GM18909 (cell line): Measurements from ENCODE around the gene SLC2A10.
A peak's percentile ranks its signal among the peaks of the same experiment; 100 is the strongest.

ENCODE experiments used
- ATAC-seq: cut with Tn5 transposase; IDR thresholded peaks from one replicate; pipeline ENCODE4 v1.9.1; 2021; ENCODE audit warnings: mild to moderate bottlenecking; ENCODE audit not compliant: unreplicated experiment, poor library complexity

Gene SLC2A10

GRCh38 chr20:46681032-46681854 is 28.2 kb upstream of the SLC2A10 start:
- no peak for ATAC-seq

GRCh38 chr20:46682063-46682821 is 27.2 kb upstream of the SLC2A10 start:
- no peak for ATAC-seq

- no peak for ATAC-seq
These were observed 26.3 kb upstream of the SLC2A10 start for GRCh38 chr20:46683011-46683667.

GRCh38 chr20:46683668-46683938 is 25.8 kb upstream of the SLC2A10 start:
- ATAC-seq: no peak

- ATAC-seq: no peak
These were observed 25.3 kb upstream of the SLC2A10 start for GRCh38 chr20:46683939-46684750.

- ATAC-seq: no peak
These were observed 21.0 kb upstream of the SLC2A10 start for GRCh38 chr20:46688151-46689081.

- peak; percentile 93 for ATAC-seq
These were observed 20.2 kb upstream of the SLC2A10 start, which contains the start of gene TP53RK for GRCh38 chr20:46689082-46689753. Gene TP53RK (minus strand): TSS chr20:46689444. CDS start chr20:46689414, 30 bp downstream.

GRCh38 chr20:46689754-46690085 is 19.7 kb upstream of the SLC2A10 start:
- no peak for ATAC-seq

- no peak for ATAC-seq
These were observed 19.0 kb upstream of the SLC2A10 start for GRCh38 chr20:46690219-46691106.

- ATAC-seq: no peak
These were observed 18.3 kb upstream of the SLC2A10 start for GRCh38 chr20:46691196-46691595.

- no peak for ATAC-seq
These were observed 15.0 kb upstream of the SLC2A10 start for GRCh38 chr20:46694484-46694883.

GRCh38 chr20:46695892-46696291 is 13.6 kb upstream of the SLC2A10 start:
- no peak for ATAC-seq

- ATAC-seq: no peak
These were observed 12.6 kb upstream of the SLC2A10 start for GRCh38 chr20:46696791-46697279.

GRCh38 chr20:46698788-46699187 is 10.7 kb upstream of the SLC2A10 start:
- no peak for ATAC-seq

GRCh38 chr20:46699651-46700359 is 9.6 kb upstream of the SLC2A10 start:
- ATAC-seq: no peak

- ATAC-seq: no peak
These were observed 9.0 kb upstream of the SLC2A10 start for GRCh38 chr20:46700481-46700880.

GRCh38 chr20:46701057-46701456 is 8.4 kb upstream of the SLC2A10 start:
- no peak for ATAC-seq
